Fibroblast of the aortic adventitia (primary cell): Measurements from ENCODE around the gene LRPPRC. TPM values are rescaled to one million over a fixed set of nuclear protein-coding genes. Genes with fewer than 3 reads are reported as not detected.

Source experiments
- DNase-seq: peaks from one replicate; pipeline ENCODE4 v3.0.0-alpha.2; 2010; ENCODE audit warnings: low read depth
- H3K4me3 ChIP-seq: 2 replicates; pipeline ENCODE4 v1.5.1; 2011; ENCODE audit warnings: low read depth, mild to moderate bottlenecking, control low read depth, low read length, moderate library complexity
- total RNA-seq: library from RNA; depleted of rRNA; stranded (reverse); fragments of >200 nt; gene quantifications from 2 replicates; pipeline ENCODE4 v1.2.3, GENCODE V29; 2012; ENCODE audit warnings: low replicate concordance
- TF ChIP-seq, protein P1 (sequence below): IDR thresholded peaks from 2 replicates; pipeline ENCODE4 v1.5.1; 2011; ENCODE audit warnings: mild to moderate bottlenecking, low read length, control low read depth, inconsistent platforms; ENCODE audit not compliant: insufficient read depth

LRPPRC gene
- total RNA-seq, 1 donor: 64.1 TPM

DNA sequence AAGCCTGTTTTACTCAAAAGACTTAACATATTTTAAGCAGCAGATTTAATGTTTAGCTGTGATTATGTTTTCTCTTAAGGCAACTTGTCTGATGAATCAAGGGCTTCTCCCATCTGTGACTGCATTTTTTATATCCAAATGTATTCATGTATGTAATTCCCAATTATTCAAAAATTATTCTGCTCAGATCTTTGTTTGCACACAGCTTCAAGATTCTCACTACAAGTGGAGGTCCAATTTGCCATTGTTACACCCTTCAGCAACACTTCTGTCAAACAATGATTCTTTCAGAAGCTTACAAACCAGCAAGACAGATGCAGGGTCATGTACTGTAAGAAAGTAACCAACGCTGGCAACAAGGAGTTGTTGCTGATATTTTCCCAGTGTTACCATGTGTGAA lies 5.9 kb upstream of the LRPPRC start:
- TF ChIP-seq, protein P1, sequence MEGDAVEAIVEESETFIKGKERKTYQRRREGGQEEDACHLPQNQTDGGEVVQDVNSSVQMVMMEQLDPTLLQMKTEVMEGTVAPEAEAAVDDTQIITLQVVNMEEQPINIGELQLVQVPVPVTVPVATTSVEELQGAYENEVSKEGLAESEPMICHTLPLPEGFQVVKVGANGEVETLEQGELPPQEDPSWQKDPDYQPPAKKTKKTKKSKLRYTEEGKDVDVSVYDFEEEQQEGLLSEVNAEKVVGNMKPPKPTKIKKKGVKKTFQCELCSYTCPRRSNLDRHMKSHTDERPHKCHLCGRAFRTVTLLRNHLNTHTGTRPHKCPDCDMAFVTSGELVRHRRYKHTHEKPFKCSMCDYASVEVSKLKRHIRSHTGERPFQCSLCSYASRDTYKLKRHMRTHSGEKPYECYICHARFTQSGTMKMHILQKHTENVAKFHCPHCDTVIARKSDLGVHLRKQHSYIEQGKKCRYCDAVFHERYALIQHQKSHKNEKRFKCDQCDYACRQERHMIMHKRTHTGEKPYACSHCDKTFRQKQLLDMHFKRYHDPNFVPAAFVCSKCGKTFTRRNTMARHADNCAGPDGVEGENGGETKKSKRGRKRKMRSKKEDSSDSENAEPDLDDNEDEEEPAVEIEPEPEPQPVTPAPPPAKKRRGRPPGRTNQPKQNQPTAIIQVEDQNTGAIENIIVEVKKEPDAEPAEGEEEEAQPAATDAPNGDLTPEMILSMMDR: no peak
- no peak overlapping the region for H3K4me3 ChIP-seq
- DNase-seq: no peak

DNA sequence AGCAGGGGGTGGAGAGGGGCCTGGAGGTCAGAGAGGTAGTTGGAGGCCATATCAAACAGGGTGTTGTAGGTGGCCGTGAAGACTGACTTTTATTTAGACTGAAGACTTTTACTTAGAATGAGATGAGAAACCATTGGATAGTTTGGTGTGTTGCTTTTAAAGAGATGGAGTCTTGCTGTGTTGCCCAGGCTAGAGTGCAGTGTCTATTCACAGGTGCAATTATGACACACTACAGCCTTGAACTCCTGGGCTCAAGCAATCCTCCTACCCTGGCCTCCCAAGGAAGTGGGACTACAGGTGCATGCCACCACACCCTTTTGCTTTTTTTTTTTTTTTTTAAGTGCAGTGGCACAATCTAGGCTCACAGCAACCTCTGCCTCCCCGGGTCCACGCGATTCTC lies 2.5 kb upstream of the LRPPRC start:
- no peak for DNase-seq
- TF ChIP-seq, protein P1: no peak
- no peak overlapping the region for H3K4me3 ChIP-seq

DNA sequence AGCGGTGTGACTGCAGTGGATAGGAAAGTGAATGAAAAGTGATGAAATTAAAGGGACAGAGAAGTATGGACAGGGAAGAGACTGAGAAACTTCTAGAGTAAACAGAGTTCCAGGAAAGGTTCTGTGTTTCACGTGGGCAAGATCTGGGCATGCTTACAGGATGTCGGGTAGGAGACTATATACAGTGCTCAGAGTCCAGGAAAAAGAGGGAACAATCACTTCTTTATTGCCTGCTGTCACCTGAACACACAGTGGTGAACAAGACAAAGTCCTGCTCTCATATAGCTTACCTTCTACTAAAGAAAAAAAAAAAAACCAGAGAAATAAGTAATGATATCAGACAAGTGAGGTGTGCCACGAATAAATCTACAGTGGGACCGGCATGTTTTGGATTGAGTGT lies 2.4 kb downstream of the LRPPRC start:
- TF ChIP-seq, protein P1: no peak
- DNase-seq: no peak

DNA sequence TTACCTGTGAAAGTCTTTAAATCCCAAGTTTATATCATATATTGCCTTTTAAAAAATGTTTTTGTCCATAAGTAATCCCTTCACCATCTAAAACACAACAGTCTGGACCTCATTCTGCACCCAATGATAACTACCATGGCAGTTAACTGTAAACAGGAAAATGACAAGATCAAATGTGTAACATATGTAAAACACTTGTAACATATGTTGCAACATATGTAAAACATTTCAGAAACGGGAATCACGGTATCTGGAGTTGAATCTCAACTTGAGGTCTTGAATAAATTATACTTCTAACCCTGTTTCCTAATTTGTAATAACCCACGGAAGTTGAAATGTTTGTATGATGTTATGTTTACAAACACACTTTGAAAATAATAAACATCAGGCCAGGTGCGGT lies 6.2 kb downstream of the LRPPRC start:
- DNase-seq: no peak
- H3K4me3 ChIP-seq: no peak overlapping the region
- TF ChIP-seq, protein P1: no peak

More for the DNA sequence above, 2.4 kb downstream of the LRPPRC start:
- H3K4me3 ChIP-seq: no peak overlapping the region

DNA sequence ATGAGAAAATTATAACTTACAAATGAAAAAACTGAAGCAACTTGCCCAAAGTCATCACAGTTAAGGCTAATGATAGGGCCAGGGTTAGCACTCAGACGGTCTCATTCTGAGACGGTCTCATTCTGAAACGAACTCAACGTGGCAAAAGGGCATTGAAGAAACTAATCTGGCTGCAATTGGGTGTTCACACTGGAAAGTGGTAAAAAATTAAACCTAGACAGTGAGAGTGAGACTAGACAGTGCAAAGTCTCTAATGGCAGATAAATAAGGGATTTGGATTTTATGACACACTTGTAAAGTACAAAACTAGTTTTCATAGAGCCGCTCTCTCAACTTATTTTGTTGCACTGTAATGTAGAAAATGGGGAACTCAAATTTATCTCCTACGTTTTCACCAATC lies 9.2 kb downstream of the LRPPRC start:
- TF ChIP-seq, protein P1: no peak
- H3K4me3 ChIP-seq: no peak overlapping the region
- DNase-seq: no peak

DNA sequence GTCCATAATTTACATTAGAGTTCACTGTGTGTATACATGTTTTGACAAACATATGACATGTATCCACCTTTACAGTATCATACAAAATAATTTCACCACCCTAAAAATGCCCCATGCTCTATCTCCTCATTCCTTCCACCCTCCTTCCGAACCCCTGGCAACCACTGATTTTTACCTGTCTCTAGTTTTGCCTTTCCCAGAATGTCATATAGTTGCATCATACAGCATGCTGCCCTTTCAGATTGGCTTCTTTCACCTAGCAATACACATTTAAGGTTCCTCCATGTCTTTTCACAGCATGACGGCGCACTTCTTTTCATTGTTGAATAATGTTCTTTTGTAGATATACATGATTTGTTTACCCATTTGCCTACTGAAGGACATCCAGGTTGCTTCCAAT lies 10.4 kb downstream of the LRPPRC start:
- TF ChIP-seq, protein P1: no peak
- DNase-seq: no peak
- H3K4me3 ChIP-seq: no peak overlapping the region

DNA sequence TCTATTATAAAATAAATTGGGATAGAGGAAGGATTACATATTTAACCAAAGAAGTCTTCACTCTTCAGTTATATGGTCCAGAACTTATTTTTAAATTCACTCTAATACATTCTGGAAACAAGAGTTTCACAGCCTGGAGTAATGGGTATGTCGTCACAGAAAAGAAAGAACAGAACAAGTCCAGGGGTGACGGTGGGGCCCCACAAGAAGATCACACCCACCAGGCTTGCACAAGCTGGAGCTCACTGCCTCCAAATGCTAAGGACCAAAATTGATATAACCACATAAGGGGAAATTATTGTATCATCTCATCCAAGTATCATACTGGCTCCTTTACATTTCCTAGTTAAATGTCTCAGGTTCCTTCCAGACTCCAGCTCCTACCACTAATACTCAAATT lies 11.3 kb downstream of the LRPPRC start:
- TF ChIP-seq, protein P1: no peak
- H3K4me3 ChIP-seq: no peak overlapping the region
- no peak for DNase-seq
